Fibroblast of the aortic adventitia (primary cell): ENCODE results near the gene PARVA. TPM values are rescaled to one million over a fixed set of nuclear protein-coding genes. Genes with fewer than 3 reads are reported as not detected.

Experiments
- DNase-seq: peaks from one replicate; pipeline ENCODE4 v3.0.0-alpha.2; 2010; ENCODE audit warnings: low read depth
- H3K4me3 ChIP-seq: 2 replicates; pipeline ENCODE4 v1.5.1; 2011; ENCODE audit warnings: low read depth, mild to moderate bottlenecking, control low read depth, low read length, moderate library complexity
- total RNA-seq: library from RNA; depleted of rRNA; stranded (reverse); fragments of >200 nt; gene quantifications from 2 replicates; pipeline ENCODE4 v1.2.3, GENCODE V29; 2012; ENCODE audit warnings: low replicate concordance
- TF ChIP-seq, protein P1 (sequence below): IDR thresholded peaks from 2 replicates; pipeline ENCODE4 v1.5.1; 2011; ENCODE audit warnings: mild to moderate bottlenecking, low read length, control low read depth, inconsistent platforms; ENCODE audit not compliant: insufficient read depth

Gene PARVA
- total RNA-seq, 1 donor: 64.0 TPM

GRCh38 chr11:12446863-12447262, 69.5 kb downstream of the PARVA start:
- TF ChIP-seq, protein P1, sequence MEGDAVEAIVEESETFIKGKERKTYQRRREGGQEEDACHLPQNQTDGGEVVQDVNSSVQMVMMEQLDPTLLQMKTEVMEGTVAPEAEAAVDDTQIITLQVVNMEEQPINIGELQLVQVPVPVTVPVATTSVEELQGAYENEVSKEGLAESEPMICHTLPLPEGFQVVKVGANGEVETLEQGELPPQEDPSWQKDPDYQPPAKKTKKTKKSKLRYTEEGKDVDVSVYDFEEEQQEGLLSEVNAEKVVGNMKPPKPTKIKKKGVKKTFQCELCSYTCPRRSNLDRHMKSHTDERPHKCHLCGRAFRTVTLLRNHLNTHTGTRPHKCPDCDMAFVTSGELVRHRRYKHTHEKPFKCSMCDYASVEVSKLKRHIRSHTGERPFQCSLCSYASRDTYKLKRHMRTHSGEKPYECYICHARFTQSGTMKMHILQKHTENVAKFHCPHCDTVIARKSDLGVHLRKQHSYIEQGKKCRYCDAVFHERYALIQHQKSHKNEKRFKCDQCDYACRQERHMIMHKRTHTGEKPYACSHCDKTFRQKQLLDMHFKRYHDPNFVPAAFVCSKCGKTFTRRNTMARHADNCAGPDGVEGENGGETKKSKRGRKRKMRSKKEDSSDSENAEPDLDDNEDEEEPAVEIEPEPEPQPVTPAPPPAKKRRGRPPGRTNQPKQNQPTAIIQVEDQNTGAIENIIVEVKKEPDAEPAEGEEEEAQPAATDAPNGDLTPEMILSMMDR: no peak
- no peak for DNase-seq
- no peak overlapping the region for H3K4me3 ChIP-seq

DNA sequence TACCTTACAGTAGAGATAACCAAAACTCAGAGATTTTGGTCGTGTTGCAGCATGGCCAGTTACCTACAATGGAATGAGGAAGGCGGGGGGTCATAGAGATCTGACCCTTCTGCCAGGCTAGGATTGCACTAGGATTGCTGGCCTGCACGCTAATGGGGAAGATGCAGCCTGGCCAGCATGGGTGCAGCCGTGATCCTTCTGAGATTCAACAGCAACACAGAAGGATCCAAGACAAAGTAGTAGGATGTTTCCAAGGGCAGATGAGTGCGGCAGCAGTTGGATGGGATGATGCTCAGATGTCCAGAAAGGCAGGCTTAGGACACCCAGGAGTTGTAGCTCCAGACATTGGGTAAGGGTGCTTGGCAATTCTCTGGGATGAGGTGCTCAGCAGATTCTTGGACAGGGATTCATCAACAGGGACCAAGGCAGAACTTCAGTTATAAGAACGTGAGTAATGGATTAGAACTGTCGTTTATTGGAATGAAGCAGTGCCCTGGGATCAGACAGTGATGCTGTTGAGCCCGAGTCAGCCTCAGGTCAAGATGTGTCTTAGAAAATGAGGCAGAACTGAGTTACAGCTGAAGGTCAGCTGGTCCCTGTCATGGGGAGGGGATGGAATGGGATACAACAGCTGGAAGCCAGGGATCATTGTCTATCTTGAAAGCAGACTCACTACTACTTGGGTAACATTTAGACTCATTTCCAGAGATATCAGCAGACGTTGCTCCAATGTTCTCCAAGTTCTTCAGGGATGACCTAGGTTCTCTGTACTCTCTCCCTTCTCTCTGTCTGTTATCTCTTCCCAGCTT, 71.0 kb downstream of the PARVA start:
- DNase-seq: no peak
- TF ChIP-seq, protein P1: no peak
- no peak overlapping the region for H3K4me3 ChIP-seq

GRCh38 chr11:12449961-12450715, 72.8 kb downstream of the PARVA start:
- H3K4me3 ChIP-seq: no peak overlapping the region
- TF ChIP-seq, protein P1: no peak
- peak; percentile 44 for DNase-seq

- DNase-seq: no peak
- TF ChIP-seq, protein P1: no peak
- H3K4me3 ChIP-seq: no peak overlapping the region
Observed at GRCh38 chr11:12451179-12451814, 73.9 kb downstream of the PARVA start.

DNA sequence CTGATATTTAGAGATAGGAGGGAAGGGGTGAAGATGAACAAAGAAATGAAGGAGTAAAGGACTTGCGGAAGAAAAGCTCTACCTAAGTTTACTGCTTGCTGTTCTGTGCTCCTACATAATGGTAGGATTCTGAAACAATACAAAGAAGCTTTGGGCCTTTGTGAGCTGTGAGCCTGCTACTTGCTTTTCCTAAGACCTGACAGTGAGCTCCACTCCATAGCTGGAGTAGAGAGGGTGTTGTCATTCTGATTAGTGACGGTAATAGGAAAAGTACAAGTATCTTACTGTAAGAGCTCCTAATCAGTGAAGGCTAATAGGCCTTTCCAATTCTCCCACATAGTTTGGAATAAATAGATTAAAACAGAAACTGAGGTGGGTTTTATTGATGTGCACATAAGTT, 75.9 kb downstream of the PARVA start:
- DNase-seq: no peak
- TF ChIP-seq, protein P1: no peak
- H3K4me3 ChIP-seq: no peak overlapping the region

- TF ChIP-seq, protein P1: no peak
- DNase-seq: peak; percentile 57
- no peak overlapping the region for H3K4me3 ChIP-seq
Observed at GRCh38 chr11:12454782-12455181, 77.4 kb downstream of the PARVA start.
